Lower leg skin (tissue), 4 donors: ENCODE data around the gene TTC3. TPM values are rescaled to one million over a fixed set of nuclear protein-coding genes. Genes with fewer than 3 reads are reported as not detected.
A peak's percentile ranks its signal among the peaks of the same experiment; 100 is the strongest.
"Not testable (repeated sequence)": the region's sequence is repeated elsewhere in the genome, so short reads cannot be mapped to it uniquely, and the experiment has no call there.

Experiments used
- DNase-seq, 2 donors: peaks; one replicate each; pipeline ENCODE4 v3.0.0-alpha.2; 2019; ENCODE audit warnings: low spot score in 2 of 2
- H3K4me3 ChIP-seq: fragments of 200-600 bp; sonication (generic); 2 replicates; pipeline ENCODE4 v1.5.1; 2017; ENCODE audit warnings: mild to moderate bottlenecking, low read depth; ENCODE audit not compliant: poor library complexity, severe bottlenecking
- CTCF ChIP-seq, 3 donors: fragments of 450-650 bp; IDR thresholded peaks; one replicate each; pipeline ENCODE4 v1.5.1; 2016; ENCODE audit warnings: antibody characterized with exemption in 3 of 3, mild to moderate bottlenecking in 3 of 3, moderate library complexity in 2 of 3
- POLR2A ChIP-seq, 2 donors: fragments of 450-650 bp; IDR thresholded peaks; one replicate each; pipeline ENCODE4 v1.6.1; 2016 to 2017; ENCODE audit warnings: antibody characterized with exemption in 2 of 2, mild to moderate bottlenecking in 1 of 2, moderate library complexity in 1 of 2
- WGBS, 2 donors: methylation state at CpG; one replicate each; pipeline ENCODE4 v1.1.5; 2018; 5-methylcytosine and 5-hydroxymethylcytosine counted together
- intact Hi-C: fragments of 100-400 bp; cut with DNase I; formaldehyde crosslinking; loops from one replicate; pipeline ENCODE4 v1.15.0; 2023; ENCODE audit warnings: low total_unique reads
- total RNA-seq, 4 donors: library from RNA; depleted of rRNA; stranded (reverse); fragments of >200 nt; gene quantifications; one replicate each; pipeline ENCODE4 v1.1.0, GENCODE V29; 2016

The TTC3 gene
- total RNA-seq, 4 donors from 2014 or later = 77.6 to 111 (median 92.0) TPM

GRCh38 chr21:37219761-37220432, 146.8 kb downstream of the TTC3 start:
- no peak overlapping the region for H3K4me3 ChIP-seq
- intact Hi-C loops = no loop called here
- TF ChIP-seq CTCF (IDR thresholded peaks at IDR 0.05) = no peak
- TF ChIP-seq POLR2A (IDR thresholded peaks at IDR 0.05) = no peak
- peak in 1 of 2 donors; percentile 49 for DNase-seq
- 51 to 61% methylated on average over 13 of the region's 13 CpGs for WGBS, 2 donors

GRCh38 chr21:37220433-37220980, 147.5 kb downstream of the TTC3 start:
- peak overlapping the region; percentile 64 for H3K4me3 ChIP-seq
- DNase-seq = peak in 1 of 2 donors; percentile 82
- intact Hi-C loops = no loop called here
- TF ChIP-seq POLR2A (IDR thresholded peaks at IDR 0.05) = no peak
- TF ChIP-seq CTCF (IDR thresholded peaks at IDR 0.05) = no peak
- 3 to 6% methylated on average over 25 to 34 of the region's 35 CpGs for WGBS, 2 donors

- peak; percentile 94 to 99 for DNase-seq
- 9 to 13% methylated on average over 17 to 41 of the region's 46 CpGs for WGBS, 2 donors
- H3K4me3 ChIP-seq = peak overlapping the region; percentile 64
- TF ChIP-seq CTCF (IDR thresholded peaks at IDR 0.05) (no peak), POLR2A (IDR thresholded peaks at IDR 0.05) (no peak)
- intact Hi-C loops = no loop called here
Measured at GRCh38 chr21:37220981-37221664, 148.1 kb downstream of the TTC3 start.

GRCh38 chr21:37222248-37222647, 149.2 kb downstream of the TTC3 start:
- intact Hi-C loops, DNase-seq, H3K4me3 ChIP-seq: not testable (repeated sequence)
- 82 to 90% methylated on average over 3 of the region's 3 CpGs for WGBS, 2 donors

GRCh38 chr21:37223804-37224345, 150.8 kb downstream of the TTC3 start:
- 83 to 89% methylated on average over 2 of the region's 2 CpGs for WGBS, 2 donors
- intact Hi-C loops = no loop called here
- TF ChIP-seq CTCF (IDR thresholded peaks at IDR 0.05) = no peak
- TF ChIP-seq POLR2A (IDR thresholded peaks at IDR 0.05) = no peak
- no peak overlapping the region for H3K4me3 ChIP-seq
- peak in 1 of 2 donors; percentile 42 for DNase-seq
